Heart right ventricle (tissue), 16 donors: ENCODE results near the gene AMELX. TPM values are rescaled to one million over a fixed set of nuclear protein-coding genes. Genes with fewer than 3 reads are reported as not detected.

Source experiments
- ATAC-seq, 8 donors: fragments of 200-7000 bp; cut with Tn5 transposase; one replicate each; pipeline ENCODE4 v1.9.1; 2020; ENCODE audit warnings: mild to moderate bottlenecking in 8 of 8, moderate library complexity in 8 of 8, moderate number of reproducible peaks in 1 of 8
- DNase-seq, 2 donors: peaks; one replicate each; pipeline ENCODE4 v3.0.0-alpha.2; 2020
- H3K27ac ChIP-seq, 10 donors: fragments of 200-600 bp; sonication (generic) in 2 of 10; one replicate each; pipeline versions ENCODE4 v1.5.0 to v1.8.0; 2020 to 2022; ENCODE audit warnings: mild to moderate bottlenecking in 3 of 10
- H3K27me3 ChIP-seq, 7 donors: fragments of 200-600 bp; one replicate each; pipeline ENCODE4 v1.8.0; 2021 to 2022; ENCODE audit warnings: mild to moderate bottlenecking in 2 of 7
- H3K36me3 ChIP-seq, 9 donors: fragments of 200-600 bp; sonication (generic) in 1 of 9; one replicate each; pipeline versions ENCODE4 v1.5.0 to v1.8.0; 2020 to 2022; ENCODE audit warnings: mild to moderate bottlenecking in 2 of 9
- H3K4me1 ChIP-seq, 9 donors: fragments of 200-600 bp; sonication (generic) in 1 of 9; one replicate each; pipeline versions ENCODE4 v1.5.0 to v1.8.0; 2020 to 2022; ENCODE audit warnings: mild to moderate bottlenecking in 4 of 9
- H3K4me3 ChIP-seq, 10 donors: fragments of 200-600 bp; sonication (generic) in 2 of 10; one replicate each; pipeline versions ENCODE4 v1.5.0 to v1.8.0; 2020 to 2022; ENCODE audit warnings: mild to moderate bottlenecking in 7 of 10, moderate library complexity in 2 of 10
- H3K9me3 ChIP-seq, 11 donors: fragments of 200-600 bp in 10 of 11; sonication (generic) in 2 of 11; one replicate each; pipeline versions ENCODE4 v1.5.0 to v1.8.0; 2013 to 2022; ENCODE audit warnings: mild to moderate bottlenecking in 2 of 11, control low read depth in 1 of 11, moderate library complexity in 1 of 11
- CTCF ChIP-seq, 9 donors: fragments of 200-600 bp; sonication (generic) in 2 of 9; IDR thresholded peaks; one replicate each; pipeline versions ENCODE4 v1.5.0 to v1.8.0; 2021 to 2022; ENCODE audit warnings: antibody characterized with exemption in 9 of 9, mild to moderate bottlenecking in 5 of 9, moderate library complexity in 1 of 9
- WGBS, 2 donors: extraction: QIAGEN DNeasy Blood & Tissue Kit; methylation state at CpG; one replicate each; pipeline ENCODE4 v1.1.7; 2013; ENCODE audit warnings: inconsistent platforms in 1 of 2; 5-methylcytosine and 5-hydroxymethylcytosine counted together
- intact Hi-C, 10 donors: fragments of 100-400 bp; cut with DNase I; formaldehyde crosslinking; loops; one replicate each; pipeline versions ENCODE4 v1.11.1 to v1.14.2; 2022
- polyA plus RNA-seq, 2 donors: library from polyadenylated mRNA; stranded (reverse); fragments of 200-250 nt; gene quantifications; one replicate each; pipeline ENCODE4 v1.2.3, GENCODE V29; 2013
- total RNA-seq, 10 donors: library from RNA; stranded (reverse); fragmentation: NEBNext Ultra II Directional in 3 of 10; extraction: Animal tissue kit (Norgen Biotek cat#: 25700) in 3 of 10; gene quantifications; one replicate each; pipeline versions ENCODE4 v1.2.1 to v1.2.4, GENCODE V29; 2021 to 2023
- donor health status: Arrhythmogenic right ventricular cardiomyopathy.
- donor health status: ischemic (EF 13 %, LVEDD 7.1; RV severe dilation, severe dysfunction).
- donor health status: healthy with polysubstance abuse.
- donor health status: DM: no; HTN: yes; CAD: no.
- donor health status: DM: no; HTN: no; CAD: no.
- donor health status: ischemic (EF 25% LVEDD 6.9; RV normal size, moderate dysfunction).
- donor health status: ischemic (EF 25% LVEDD 5.7; RV mildly dilated, moderate dysfunction).
- donor health status: healthy.
- donor health status: DM: yes; HTN: yes; CAD: no.
- donor health status: Ischemic cardiomyopathy.
- donor health status: ischemic (EF 35%, LVEDD 5.7; RV mildly dilated, moderate dysfunction).
- donor health status: nonischemic (EF 11% LVEDD 7.7; RV severe dilation, severe dysfunction).
- donor health status: DM: yes; HTN: yes; CAD: no.
- donor health status: PGD.
- donor health status: ischemic (EF 29% LVEDD 5.4; RV normal size, mild dysfunction).
- donor health status: nonischemic (EF 23%, LVEDD 6.1; RV moderate dilation, normal function).

The AMELX gene
- total and polyA plus RNA-seq, 12 donors = not detected

DNA sequence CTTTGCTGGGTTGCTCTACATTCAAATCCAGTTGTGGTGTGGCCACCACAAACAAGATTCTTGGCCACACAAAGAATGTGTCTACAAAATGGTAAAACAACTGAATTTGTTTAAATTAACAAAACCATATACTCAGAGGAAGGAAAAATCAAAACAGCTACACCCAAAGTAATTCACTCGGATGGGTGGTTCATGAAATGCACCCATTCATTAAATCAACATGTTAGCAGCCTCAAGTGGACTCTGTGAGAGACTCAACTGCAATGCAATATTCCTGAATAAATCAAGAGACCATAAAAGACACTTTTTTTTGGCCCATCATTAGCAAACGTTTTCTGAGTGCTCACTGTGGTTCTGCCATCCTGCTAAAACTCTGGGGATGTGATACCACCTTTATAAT is 11.2 kb upstream of the AMELX start:
- no peak overlapping the region for H3K4me3 ChIP-seq
- 67 to 86% methylated on average over 2 of the region's 2 CpGs for WGBS, 2 donors
- no peak for ATAC-seq
- H3K36me3 ChIP-seq = no peaks in the 10 kb centered on the region
- no peaks in the 10 kb centered on the region for H3K9me3 ChIP-seq
- intact Hi-C loops = no loop called here
- no peak for DNase-seq
- no peak for TF ChIP-seq CTCF (IDR thresholded peaks at IDR 0.05)
- H3K27ac ChIP-seq = no peak overlapping the region
- H3K4me1 ChIP-seq = no peaks in the 10 kb centered on the region
- H3K27me3 ChIP-seq = no peaks in the 10 kb centered on the region

DNA sequence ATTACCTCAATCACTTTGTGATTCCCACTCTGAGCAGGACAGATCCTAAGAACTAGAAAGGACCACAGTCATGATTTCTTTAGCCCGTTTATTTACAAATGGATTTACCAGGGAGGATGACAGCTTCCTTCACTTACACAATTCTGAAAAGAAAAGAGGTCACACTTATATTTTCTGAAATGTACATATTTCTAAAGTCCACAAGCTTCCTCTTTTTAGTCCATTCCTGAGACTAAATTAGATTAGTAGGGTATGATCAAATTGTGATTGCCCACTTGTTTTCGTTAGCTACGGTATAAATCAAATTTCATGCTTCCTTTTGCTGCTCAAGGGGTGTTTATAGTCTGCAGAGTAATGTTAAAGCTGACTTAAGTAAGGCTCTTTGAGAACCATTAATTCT is 7.6 kb upstream of the AMELX start:
- H3K27me3 ChIP-seq = no peaks in the 10 kb centered on the region
- H3K27ac ChIP-seq = no peak overlapping the region
- no peaks in the 10 kb centered on the region for H3K9me3 ChIP-seq
- H3K36me3 ChIP-seq = no peaks in the 10 kb centered on the region
- no peaks in the 10 kb centered on the region for H3K4me1 ChIP-seq
- H3K4me3 ChIP-seq = no peak overlapping the region
- DNase-seq (no peak), ATAC-seq (no peak)
- intact Hi-C loops = no loop called here
- WGBS, 2 donors = 84 to 92% methylated on average over 3 of the region's 3 CpGs
- TF ChIP-seq CTCF (IDR thresholded peaks at IDR 0.05) = no peak

DNA sequence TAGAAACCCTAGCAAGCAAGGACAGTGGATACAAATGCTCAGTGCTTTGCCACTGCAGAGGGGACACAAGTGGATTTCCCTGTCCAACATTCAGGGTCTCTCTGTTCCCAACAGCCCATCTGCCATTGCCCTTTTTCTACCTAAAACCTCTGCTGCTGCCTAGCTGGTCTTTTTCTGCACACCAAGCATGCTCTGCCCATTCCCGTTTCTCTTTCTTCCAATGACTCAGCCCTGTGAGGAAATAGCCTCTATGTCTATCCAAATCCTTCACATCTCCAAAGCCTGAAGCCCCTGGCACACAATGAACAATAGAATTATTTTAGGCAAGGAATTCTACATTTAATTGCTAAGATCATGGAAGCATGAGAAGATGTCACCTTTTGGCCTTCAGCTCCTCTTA is 5.7 kb upstream of the AMELX start:
- TF ChIP-seq CTCF (IDR thresholded peaks at IDR 0.05) = no peak
- WGBS, 2 donors = 40 to 56% methylated on average over 1 of the region's 1 CpG

DNA sequence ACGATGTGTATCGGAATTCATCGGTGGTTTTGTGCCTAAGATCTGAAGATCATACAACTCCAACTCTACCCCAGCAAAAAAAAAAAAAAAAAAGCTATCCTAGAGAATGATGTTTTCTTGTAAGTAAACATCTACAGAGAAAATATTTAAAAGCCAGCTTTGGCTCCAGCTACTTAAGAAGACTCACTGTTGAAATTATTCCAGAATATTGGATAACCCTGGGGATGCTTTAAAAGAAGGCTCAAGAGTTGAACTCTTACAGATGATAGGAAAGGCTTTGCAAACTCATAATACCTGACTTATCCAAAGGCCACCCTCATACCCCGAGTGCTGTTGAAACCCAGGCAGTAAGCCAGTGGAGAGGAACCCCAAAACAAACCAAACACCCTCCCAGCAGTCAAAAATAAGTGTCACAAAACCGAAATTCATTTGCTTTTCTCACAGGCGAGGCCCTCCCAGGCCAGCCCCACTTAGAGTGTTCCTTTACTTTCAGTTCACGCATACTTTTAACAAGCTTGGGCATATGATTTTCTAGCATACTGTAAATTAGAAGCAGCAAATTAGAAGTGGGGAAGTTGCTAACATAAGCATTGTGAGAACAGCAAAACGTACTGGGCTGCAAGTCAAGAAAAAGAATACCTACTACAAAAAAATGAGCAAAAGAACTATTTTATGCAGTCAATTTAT is 2.7 kb upstream of the AMELX start:
- no peaks in the 10 kb centered on the region for H3K4me1 ChIP-seq
- no peak overlapping the region for H3K4me3 ChIP-seq
- TF ChIP-seq CTCF (IDR thresholded peaks at IDR 0.05) = no peak
- DNase-seq = no peak
- no peak overlapping the region for H3K27ac ChIP-seq
- intact Hi-C loops = no loop called here
- ATAC-seq = no peak
- H3K36me3 ChIP-seq = no peaks in the 10 kb centered on the region
- 90 to 95% methylated on average over 8 of the region's 8 CpGs for WGBS, 2 donors
- H3K27me3 ChIP-seq = peaks cover 0 to 6% (median 0%) of the 10 kb centered on the region in 7 donors
- H3K9me3 ChIP-seq = no peaks in the 10 kb centered on the region

More for the DNA sequence above, 5.7 kb upstream of the AMELX start:
- H3K27me3 ChIP-seq = no peaks in the 10 kb centered on the region
- H3K9me3 ChIP-seq = no peaks in the 10 kb centered on the region
- no peaks in the 10 kb centered on the region for H3K4me1 ChIP-seq
- H3K36me3 ChIP-seq = no peaks in the 10 kb centered on the region
- DNase-seq (no peak), ATAC-seq (peak in 1 of 8 donors; percentile 39)
- H3K27ac ChIP-seq = no peak overlapping the region
- intact Hi-C loops = no loop called here
- H3K4me3 ChIP-seq = no peak overlapping the region
